GM12892 (cell line): Measurements from ENCODE around the gene KIR2DL3.
"Not testable (repeated sequence)": the region's sequence is repeated elsewhere in the genome, so short reads cannot be mapped to it uniquely, and the experiment has no call there.

Experiments used
- DNase-seq: peaks from one replicate; pipeline ENCODE4 v3.0.0; 2011; ENCODE audit not compliant: insufficient read length
- FAIRE-seq: peaks from 2 replicates; lab custom pipeline; 2011; peaks lifted over from hg19 to GRCh38; lab: Jason Lieb, UNC
- POLR2A ChIP-seq: IDR thresholded peaks from 2 replicates; pipeline ENCODE4 v1.6.1; 2011; ENCODE audit warnings: low read depth, low read length, control low read depth
- POLR2AphosphoS5 ChIP-seq: IDR thresholded peaks from 2 replicates; pipeline ENCODE4 v1.6.1; 2011; ENCODE audit warnings: low read depth, low read length, control low read depth
- TAF1 ChIP-seq: IDR thresholded peaks from 2 replicates; pipeline ENCODE4 v1.6.1; 2011; ENCODE audit warnings: low read depth, mild to moderate bottlenecking, control low read depth, low read length, borderline replicate concordance

The KIR2DL3 gene

DNA sequence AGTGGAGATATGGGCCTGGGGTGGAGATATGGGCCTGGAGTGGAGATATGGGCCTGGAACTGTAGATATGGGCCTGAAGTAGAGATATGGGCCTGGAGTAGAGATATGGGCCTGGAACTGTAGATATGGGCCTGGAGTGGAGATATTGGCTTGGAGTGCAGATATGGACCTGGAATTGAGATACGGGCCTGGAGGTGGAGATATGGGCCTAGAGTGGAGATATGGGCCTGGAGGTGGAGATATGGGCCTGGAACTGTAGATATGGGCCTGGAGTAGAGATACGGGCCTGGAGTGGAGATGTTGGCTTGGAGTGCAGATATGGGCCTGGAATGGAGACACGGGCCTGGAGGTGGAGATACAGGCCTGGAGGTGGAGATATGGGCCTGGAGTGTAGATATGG, 13.7 kb upstream of the KIR2DL3 start:
- no peak for FAIRE-seq
- no peak for DNase-seq
- TF ChIP-seq POLR2A = no peak
- TF ChIP-seq TAF1 = no peak

DNA sequence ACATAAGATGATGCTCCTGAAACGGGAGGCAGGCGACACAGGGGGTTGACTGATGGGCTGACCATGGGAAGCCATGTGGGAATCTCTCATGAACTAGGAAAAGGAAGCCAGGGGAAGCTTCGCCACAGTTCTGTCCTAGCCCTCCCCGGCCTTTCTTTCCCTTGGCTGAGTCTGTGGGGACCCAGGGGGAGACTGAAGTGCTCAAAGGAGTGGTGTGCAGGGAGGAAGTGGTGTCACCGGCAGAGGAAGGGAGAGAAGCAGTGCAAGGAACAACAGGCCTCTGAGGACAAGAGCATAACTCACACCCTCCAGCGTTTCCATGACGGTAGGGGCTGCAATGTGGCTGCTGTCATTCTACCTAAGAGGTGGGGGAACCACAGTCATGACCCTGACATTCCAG, 13.0 kb upstream of the KIR2DL3 start:
- no peak for DNase-seq
- FAIRE-seq = no peak
- TF ChIP-seq TAF1 = no peak
- TF ChIP-seq POLR2AphosphoS5 = no peak

DNA sequence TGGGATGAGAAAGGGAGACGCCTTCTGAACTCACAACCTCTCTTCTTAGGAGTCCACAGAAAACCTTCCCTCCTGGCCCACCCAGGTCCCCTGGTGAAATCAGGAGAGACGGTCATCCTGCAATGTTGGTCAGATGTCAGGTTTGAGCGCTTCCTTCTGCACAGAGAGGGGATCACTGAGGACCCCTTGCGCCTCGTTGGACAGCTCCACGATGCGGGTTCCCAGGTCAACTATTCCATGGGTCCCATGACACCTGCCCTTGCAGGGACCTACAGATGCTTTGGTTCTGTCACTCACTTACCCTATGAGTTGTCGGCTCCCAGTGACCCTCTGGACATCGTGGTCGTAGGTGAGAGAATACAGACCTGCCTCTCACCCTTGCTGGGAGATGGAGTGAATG, 10.8 kb upstream of the KIR2DL3 start:
- no peak for TF ChIP-seq POLR2A
- no peak for TF ChIP-seq TAF1
- no peak for TF ChIP-seq POLR2AphosphoS5
- DNase-seq (no peak), FAIRE-seq (no peak)

DNA sequence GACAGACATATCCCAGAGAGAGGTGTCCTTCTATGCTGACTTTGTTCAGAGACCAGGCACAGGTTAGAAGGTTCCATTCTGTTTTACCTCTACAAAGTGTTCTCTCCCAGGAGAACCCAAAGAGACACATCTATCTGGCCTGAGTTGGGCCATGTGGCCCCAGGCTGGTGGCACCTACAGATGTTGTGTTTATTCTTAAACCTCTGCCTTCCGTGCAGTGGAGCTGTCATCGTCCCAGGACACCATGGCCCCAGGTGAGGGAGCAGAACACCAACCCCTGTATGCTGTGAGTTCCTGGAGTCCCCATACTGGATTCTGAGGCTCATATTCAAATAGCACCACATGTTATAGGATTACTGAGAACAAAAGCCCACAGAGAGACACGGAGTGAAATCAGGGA, 10.1 kb upstream of the KIR2DL3 start:
- DNase-seq = no peak
- no peak for FAIRE-seq
- no peak for TF ChIP-seq POLR2A
- no peak for TF ChIP-seq POLR2AphosphoS5
- no peak for TF ChIP-seq TAF1

DNA sequence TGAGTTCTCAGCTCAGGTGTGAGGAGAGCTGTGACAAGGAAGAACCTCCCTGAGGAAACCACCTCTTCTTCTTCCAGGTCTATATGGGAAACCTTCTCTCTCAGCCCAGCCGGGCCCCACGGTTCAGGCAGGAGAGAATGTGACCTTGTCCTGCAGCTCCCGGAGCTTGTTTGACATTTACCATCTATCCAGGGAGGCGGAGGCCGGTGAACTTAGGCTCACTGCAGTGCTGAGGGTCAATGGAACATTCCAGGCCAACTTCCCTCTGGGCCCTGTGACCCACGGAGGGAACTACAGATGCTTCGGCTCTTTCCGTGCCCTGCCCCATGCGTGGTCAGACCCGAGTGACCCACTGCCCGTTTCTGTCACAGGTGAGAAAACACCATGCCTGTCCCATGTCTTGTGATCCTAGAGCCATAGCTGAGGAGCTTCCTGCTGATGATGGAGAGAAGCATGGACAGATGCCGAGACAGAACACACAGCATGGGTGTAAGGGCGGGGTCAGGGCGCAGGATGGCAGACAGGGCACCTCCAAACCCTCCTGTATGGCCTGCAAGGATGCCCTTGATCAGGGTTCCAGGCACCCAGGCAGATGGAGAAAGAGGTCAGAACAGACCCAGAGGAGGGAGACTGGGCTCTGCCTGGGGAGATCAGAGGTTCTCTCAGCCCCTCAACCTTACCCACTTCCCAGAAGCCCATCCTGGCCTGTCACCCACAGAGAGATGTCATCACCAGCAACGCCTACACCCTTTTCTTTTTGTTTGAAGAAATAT, 8.7 kb upstream of the KIR2DL3 start:
- FAIRE-seq = no peak
- no peak for DNase-seq
- no peak for TF ChIP-seq POLR2A
- TF ChIP-seq POLR2AphosphoS5 = no peak
- no peak for TF ChIP-seq TAF1

DNA sequence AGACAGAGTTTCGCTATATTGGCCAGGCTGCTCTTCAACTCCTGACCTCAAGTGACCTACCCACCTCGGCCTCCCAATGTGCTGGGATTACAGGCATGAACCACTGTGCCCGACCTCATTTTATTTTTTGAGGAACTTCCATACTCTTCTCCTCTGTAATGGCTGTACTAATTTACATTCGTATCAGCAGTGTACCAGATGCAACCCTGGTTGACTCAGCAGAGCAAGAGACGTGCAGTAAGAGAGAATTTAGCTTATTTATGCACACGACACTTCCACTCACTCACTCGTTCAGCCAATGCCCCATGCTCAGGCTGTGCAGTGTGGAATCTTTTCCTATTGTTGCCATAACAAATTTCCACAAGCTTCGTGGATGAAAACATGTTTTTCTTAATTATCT, 7.1 kb upstream of the KIR2DL3 start:
- no peak for FAIRE-seq

DNA sequence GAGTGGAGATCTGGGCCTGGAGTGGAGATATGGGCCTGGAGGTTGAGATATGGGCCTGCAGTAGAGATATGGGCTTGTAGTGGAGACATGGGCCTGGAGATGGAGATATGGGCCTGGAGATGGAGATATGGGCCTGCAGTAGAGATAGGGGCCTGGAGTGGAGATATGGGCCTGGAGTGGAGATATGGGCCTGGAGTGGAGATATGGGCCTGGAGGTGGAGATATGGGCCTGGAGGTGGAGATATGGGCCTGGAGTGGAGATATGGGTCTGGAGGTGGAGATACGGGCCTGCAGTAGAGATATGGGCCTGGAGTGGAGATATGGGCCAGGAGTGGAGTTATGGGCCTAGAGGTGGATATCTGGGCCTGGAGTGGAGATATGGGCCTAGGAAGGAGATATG, 402 bp downstream of the KIR2DL3 start:
- no peak for TF ChIP-seq POLR2AphosphoS5
- TF ChIP-seq TAF1 = no peak
- no peak for TF ChIP-seq POLR2A
- no peak for FAIRE-seq
- DNase-seq = no peak

More for the DNA sequence above, 7.1 kb upstream of the KIR2DL3 start:
- TF ChIP-seq POLR2A = no peak
- TF ChIP-seq POLR2AphosphoS5 = no peak
- no peak for TF ChIP-seq TAF1
- no peak for DNase-seq

DNA sequence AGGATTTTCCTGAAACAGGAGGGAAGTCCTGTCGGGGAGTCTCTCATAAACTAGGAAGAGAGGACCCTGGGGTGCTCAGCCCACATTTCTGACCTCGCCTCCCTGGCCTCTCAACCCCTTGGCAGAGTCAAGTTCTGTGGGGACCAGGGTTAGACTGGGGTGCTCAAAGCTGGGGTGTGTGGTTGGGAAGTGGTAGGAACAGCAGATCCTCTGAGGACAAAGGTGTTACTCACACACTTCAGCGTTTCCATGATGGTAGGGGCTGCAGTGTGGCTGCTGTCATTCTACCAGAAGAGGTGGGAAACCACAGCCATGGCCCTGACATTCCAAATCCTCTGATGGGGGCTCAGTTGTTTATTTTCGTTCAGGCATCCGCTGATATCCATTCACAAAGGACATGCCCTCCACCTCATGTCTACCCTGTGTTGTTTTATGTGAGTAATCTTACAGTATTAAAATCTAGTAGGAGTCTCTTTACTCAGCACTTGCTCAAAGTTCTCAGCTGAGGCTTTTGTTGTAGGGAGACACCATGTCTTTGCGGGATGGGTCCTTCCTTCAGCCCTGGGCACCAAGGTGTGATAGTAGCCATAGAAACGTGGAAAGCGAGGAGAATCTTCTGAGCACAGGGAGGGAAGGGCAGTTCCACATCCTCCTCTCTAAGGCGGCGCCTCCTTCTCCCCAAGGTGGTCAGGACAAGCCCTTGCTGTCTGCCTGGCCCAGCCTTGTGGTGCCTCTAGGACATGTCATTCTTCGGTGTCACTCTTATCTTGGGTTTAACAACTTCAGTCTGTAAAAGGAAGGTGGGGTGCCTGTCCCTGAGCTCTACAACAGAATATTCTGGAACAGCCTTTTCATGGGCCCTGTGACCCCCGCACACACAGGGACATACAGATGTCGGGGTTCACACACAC, 1.5 kb downstream of the KIR2DL3 start:
- DNase-seq = no peak
- TF ChIP-seq POLR2AphosphoS5 (no peak), POLR2A (no peak), TAF1 (no peak)
- FAIRE-seq = no peak

DNA sequence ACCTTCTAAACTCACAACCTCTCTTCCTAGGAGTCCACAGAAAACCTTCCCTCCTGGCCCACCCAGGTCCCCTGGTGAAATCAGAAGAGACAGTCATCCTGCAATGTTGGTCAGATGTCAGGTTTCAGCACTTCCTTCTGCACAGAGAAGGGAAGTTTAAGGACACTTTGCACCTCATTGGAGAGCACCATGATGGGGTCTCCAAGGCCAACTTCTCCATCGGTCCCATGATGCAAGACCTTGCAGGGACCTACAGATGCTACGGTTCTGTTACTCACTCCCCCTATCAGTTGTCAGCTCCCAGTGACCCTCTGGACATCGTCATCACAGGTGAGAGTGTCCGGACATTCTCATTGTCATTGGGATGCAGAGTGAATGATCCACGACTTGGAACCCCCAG, 3.6 kb downstream of the KIR2DL3 start:
- not testable (repeated sequence) for FAIRE-seq

DNA sequence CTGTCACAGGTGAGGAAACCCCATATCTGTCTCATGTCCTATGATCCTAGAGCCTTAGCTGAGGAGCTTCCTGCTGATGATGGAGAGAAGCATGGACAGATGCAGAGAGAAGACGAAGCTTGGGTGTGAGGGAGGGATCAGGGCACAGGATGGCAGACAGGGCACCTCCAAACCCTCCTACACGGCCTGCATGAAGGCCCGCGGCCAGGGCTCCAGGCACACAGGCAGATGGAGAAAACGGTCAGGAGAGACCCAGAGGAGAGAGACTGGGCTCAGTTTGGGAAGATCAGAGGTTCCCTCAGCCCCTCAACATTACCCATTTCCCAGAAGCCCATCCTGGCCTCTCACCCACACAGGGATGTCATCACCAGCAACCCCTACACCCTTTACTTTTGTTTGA, 5.8 kb downstream of the KIR2DL3 start:
- not testable (repeated sequence) for DNase-seq, FAIRE-seq

More for the DNA sequence above, 3.6 kb downstream of the KIR2DL3 start:
- not testable (repeated sequence) for DNase-seq

DNA sequence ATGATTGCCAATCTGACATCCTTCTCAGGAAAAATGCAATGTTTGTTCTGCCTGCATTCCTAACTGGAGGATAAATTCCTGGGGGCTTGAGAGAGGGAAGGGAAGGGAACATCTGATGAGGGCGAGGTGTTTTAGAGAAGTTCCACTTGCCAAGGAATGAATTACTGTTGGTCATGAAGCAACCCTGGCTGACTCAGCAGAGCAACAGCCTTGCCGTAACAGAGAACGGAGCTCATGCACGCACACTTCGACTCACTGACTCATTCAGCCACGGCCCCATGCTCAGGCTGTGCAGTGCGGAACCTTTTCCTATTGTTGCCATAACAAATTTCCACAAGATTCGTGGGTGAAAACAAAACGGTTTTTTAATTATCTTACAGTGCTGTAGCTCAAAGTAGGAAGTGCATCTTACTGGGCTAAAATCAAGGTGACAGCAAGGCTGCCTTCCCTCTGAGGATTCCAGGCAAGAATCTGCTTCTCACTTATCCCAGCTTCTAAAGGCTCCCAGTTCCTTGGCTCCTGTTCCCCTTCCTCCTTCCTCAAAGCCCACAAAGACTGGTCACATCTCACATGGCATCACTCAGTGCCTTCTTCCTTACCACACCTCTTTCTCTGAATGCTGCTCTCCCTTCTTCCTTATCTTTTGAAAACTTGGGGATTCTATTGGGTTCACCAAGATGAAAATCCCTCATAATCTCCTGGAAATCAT, 9.5 kb downstream of the KIR2DL3 start:
- not testable (repeated sequence) for DNase-seq, FAIRE-seq

DNA sequence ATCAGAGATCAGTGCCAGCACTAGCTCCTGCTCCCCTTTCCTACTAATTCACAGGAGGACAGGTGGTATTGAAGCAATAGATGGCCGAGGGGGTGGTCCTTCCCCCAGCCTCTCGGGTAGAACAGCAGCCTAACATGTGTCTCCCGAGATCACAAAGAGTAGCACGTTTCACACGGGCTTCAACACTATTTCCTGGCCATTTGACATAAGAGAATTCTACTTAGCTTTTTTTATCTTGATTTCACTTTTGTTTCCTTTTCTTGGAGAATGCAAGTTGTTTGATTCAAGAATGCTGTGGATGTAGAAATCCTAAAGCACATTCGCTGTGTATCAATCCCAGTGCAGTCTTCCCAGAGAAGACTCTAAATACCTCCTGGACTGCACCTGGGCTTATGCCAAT, 12.0 kb downstream of the KIR2DL3 start:
- not testable (repeated sequence) for FAIRE-seq

DNA sequence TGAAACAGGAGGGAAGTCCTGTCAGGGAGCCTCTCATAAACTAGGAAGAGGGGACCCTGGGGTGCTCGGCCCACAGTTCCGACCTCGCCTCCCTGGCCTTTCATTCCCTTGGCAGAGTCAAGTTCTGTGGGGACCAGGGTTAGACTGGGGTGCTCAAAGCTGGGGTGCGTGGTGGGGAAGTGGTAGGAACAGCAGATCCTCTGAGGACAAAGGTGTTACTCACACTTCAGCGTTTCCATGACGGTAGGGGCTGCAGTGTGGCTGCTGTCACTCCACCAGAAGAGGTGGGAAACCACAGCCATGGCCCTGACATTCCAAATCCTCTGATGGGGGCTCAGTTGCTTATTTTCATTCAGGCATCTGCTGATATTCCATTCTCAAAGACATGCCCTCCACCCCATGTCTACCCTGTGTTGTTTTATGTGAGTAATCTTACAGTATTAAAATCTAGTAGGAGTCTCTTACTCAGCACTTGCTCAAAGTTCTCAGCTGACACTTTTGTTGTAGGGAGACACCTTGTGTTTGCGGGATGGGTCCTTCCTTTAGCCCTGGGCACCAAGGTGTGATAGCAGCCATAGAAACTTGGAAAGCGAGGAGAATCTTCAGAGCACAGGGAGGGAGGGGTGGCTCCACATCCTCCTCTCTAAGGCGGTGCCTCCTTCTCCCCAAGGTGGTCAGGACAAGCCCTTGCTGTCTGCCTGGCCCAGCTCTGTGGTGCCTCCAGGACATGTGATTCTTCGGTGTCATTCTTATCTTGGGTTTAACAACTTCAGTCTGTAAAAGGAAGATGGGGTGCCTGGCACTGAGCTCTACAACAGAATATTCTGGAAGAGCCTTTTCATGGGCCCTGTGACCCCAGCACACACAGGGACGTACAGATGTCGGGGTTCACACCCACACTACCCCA, 18.1 kb downstream of the KIR2DL3 start:
- not testable (repeated sequence) for FAIRE-seq, DNase-seq

More for the DNA sequence above, 12.0 kb downstream of the KIR2DL3 start:
- not testable (repeated sequence) for DNase-seq

DNA sequence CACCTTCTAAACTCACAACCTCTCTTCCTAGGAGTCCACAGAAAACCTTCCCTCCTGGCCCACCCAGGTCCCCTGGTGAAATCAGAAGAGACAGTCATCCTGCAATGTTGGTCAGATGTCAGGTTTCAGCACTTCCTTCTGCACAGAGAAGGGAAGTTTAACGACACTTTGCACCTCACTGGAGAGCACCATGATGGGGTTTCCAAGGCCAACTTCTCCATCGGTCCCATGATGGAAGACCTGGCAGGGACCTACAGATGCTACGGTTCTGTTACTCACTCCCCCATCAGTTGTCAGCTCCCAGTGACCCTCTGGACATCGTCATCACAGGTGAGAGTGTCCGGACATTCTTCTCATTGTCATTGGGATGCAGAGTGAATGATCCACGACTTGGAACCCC, 20.3 kb downstream of the KIR2DL3 start:
- not testable (repeated sequence) for FAIRE-seq, DNase-seq

DNA sequence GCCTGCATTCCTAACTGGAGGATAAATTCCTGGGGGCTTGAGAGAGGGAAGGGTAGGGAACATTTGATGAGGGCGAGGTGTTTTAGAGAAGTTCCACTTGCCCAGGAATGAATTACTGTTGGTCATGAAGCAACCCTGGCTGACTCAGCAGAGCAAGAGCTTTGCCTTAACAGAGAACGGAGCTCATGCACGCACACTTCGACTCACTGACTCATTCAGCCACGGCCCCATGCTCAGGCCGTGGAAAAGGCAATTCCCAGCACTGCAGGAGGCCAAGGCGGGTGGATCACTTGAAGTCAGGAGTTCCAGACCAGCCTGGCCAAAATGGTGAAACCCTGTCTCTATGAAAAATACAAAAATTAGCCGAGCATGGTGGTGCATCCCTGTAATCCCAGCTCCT, 25.9 kb downstream of the KIR2DL3 start:
- DNase-seq, FAIRE-seq: not testable (repeated sequence)

DNA sequence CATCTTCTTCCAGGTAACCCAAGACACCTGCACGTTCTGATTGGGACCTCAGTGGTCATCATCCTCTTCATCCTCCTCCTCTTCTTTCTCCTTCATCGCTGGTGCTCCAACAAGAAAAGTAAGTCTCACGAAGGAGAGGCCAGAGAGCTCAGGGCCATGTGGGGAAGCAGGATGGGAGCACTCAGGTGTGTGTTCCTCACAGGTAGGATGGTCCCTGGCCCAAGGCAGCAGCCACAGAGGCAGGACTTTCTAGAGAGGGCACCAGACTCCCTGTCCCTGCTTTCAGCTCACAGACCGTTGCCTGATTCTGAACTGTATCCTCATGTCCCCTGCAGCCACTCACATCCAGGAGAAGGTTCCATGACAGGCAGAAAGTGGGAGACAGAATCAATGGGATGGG, 28.2 kb downstream of the KIR2DL3 start:
- FAIRE-seq, DNase-seq: not testable (repeated sequence)
